B cell (primary cell): ENCODE data around the gene CHAF1A. TPM values are rescaled to one million over a fixed set of nuclear protein-coding genes. Genes with fewer than 3 reads are reported as not detected.

ENCODE experiments used
- ATAC-seq: fragments of 200-7000 bp; cut with Tn5 transposase; one replicate; pipeline ENCODE4 v1.10.0; 2021; ENCODE audit warnings: low read depth, mild to moderate bottlenecking, moderate number of reproducible peaks, moderate library complexity
- CTCF ChIA-PET: fragments of 350-600 bp; sonication (Branson Sonifier 250); formaldehyde crosslinking; loops from one replicate; lab custom pipeline; 2021; ENCODE audit warnings: antibody characterized with exemption, inconsistent platforms; lab: Charles Lee
- POLR2A ChIA-PET: fragments of 350-600 bp; sonication (Branson Sonifier 250); formaldehyde crosslinking; loops from one replicate; lab custom pipeline; 2021; ENCODE audit warnings: antibody characterized with exemption; lab: Charles Lee
- DNase-seq: peaks from one replicate; pipeline ENCODE4 v3.0.0; 2013
- H2AFZ ChIP-seq: 2 replicates; pipeline ENCODE4 v1.6.1; 2012; ENCODE audit warnings: mild to moderate bottlenecking, low read depth, low read length; ENCODE audit not compliant: insufficient read depth, poor library complexity, severe bottlenecking
- H3K27ac ChIP-seq, 2 donors: 1 replicate in 1 of 2; 2 replicates in 1 of 2; pipeline ENCODE4 v1.5.1; 2012 to 2013; ENCODE audit warnings: low read length in 2 of 2, mild to moderate bottlenecking in 2 of 2, moderate library complexity in 1 of 2
- H3K27me3 ChIP-seq, 4 experiments: fragments of 200-600 bp in 1 of 4; sonication (generic) in 1 of 4; replicated peaks in 1 of 4; 1 replicate in 2 of 4; 2 replicates in 2 of 4; pipeline versions ENCODE4 v1.6.1 to v1.7.0; 2013 to 2016; ENCODE audit warnings: low read length in 3 of 4, mild to moderate bottlenecking in 2 of 4, mixed read lengths in 1 of 4, moderate library complexity in 1 of 4; ENCODE audit not compliant: insufficient read depth in 4 of 4, control insufficient read depth in 3 of 4; ENCODE audit errors: control extremely low read depth in 1 of 4
- H3K36me3 ChIP-seq, 2 experiments: replicated peaks in 1 of 2; 1 replicate in 1 of 2; 2 replicates in 1 of 2; pipeline versions ENCODE4 v1.6.1 to v1.7.1; 2013; ENCODE audit warnings: low read length in 1 of 2; ENCODE audit not compliant: insufficient read depth in 2 of 2, control insufficient read depth in 1 of 2; ENCODE audit errors: control extremely low read depth in 1 of 2, extremely low read depth in 1 of 2
- H3K4me1 ChIP-seq, 2 donors: fragments of 200-600 bp in 1 of 2; sonication (generic) in 1 of 2; 1 replicate in 1 of 2; 2 replicates in 1 of 2; pipeline versions ENCODE4 v1.5.1 to v1.6.1; 2013 to 2017; ENCODE audit warnings: low read length in 2 of 2; ENCODE audit not compliant: control insufficient read depth in 2 of 2, insufficient read depth in 2 of 2
- H3K4me2 ChIP-seq: replicated peaks from 2 replicates; pipeline ENCODE3; 2012; ENCODE audit warnings: mild to moderate bottlenecking, low read depth, low read length; ENCODE audit not compliant: poor library complexity, severe bottlenecking
- H3K4me3 ChIP-seq, 5 experiments: fragments of 200-600 bp in 1 of 5; sonication (generic) in 1 of 5; 1 replicate in 3 of 5; 2 replicates in 2 of 5; pipeline versions ENCODE4 v1.5.1 to v1.7.0; 2011 to 2016; ENCODE audit warnings: low read length in 4 of 5, mild to moderate bottlenecking in 4 of 5, low read depth in 2 of 5, control low read depth in 1 of 5, moderate library complexity in 1 of 5; ENCODE audit not compliant: insufficient read depth in 1 of 5; ENCODE audit errors: control extremely low read depth in 1 of 5, extremely low read depth in 1 of 5
- H3K79me2 ChIP-seq: fragments of 200-600 bp; sonication (generic); one replicate; pipeline ENCODE4 v1.6.0; 2016; ENCODE audit warnings: low read length; ENCODE audit not compliant: control insufficient read depth, insufficient read depth
- H3K9ac ChIP-seq: fragments of 200-600 bp; sonication (generic); 2 replicates; pipeline ENCODE4 v1.6.1; 2017; ENCODE audit warnings: mild to moderate bottlenecking, low read length, moderate library complexity
- H3K9me3 ChIP-seq, 3 donors: one replicate each; pipeline versions ENCODE4 v1.6.1 to v1.7.1; 2013; ENCODE audit warnings: low read length in 2 of 3; ENCODE audit not compliant: control insufficient read depth in 2 of 3, insufficient read depth in 1 of 3; ENCODE audit errors: control extremely low read depth in 1 of 3
- H4K20me1 ChIP-seq: 2 replicates; pipeline ENCODE4 v1.6.0; 2012; ENCODE audit warnings: mild to moderate bottlenecking, low read length; ENCODE audit not compliant: insufficient read depth, control insufficient read depth, poor library complexity, severe bottlenecking
- H3K27ac Mint-ChIP-seq: one replicate; pipeline ENCODE4 v1.8.0; 2021; ENCODE audit warnings: mixed read lengths
- H3K27me3 Mint-ChIP-seq: one replicate; pipeline ENCODE4 v1.8.0; 2021; ENCODE audit warnings: mixed read lengths
- H3K4me1 Mint-ChIP-seq: one replicate; pipeline ENCODE4 v1.8.0; 2021; ENCODE audit warnings: mixed read lengths
- H3K4me3 Mint-ChIP-seq: one replicate; pipeline ENCODE4 v1.8.0; 2021; ENCODE audit warnings: mixed read lengths
- H3K9me3 Mint-ChIP-seq: one replicate; pipeline ENCODE4 v1.8.0; 2022; ENCODE audit warnings: mixed read lengths; ENCODE audit not compliant: insufficient read depth
- CTCF ChIP-seq: fragments of 200-600 bp; IDR thresholded peaks from one replicate; pipeline ENCODE4 v1.8.0; 2022; ENCODE audit warnings: antibody characterized with exemption, mild to moderate bottlenecking
- EZH2 ChIP-seq: IDR thresholded peaks from 2 replicates; pipeline ENCODE4 v1.6.1; 2012; ENCODE audit warnings: borderline replicate concordance, low read depth, mild to moderate bottlenecking, moderate library complexity, low read length; ENCODE audit not compliant: insufficient read depth, poor library complexity, severe bottlenecking
- WGBS: methylation state at CpG from one replicate; pipeline ENCODE4 v1.1.5; 2013; ENCODE audit warnings: missing lambda C conversion rate; ENCODE audit not compliant: insufficient coverage; 5-methylcytosine and 5-hydroxymethylcytosine counted together
- intact Hi-C: fragments of 100-400 bp; cut with micrococcal nuclease; formaldehyde crosslinking; loops from one replicate; pipeline ENCODE4 v1.10.0; 2022
- polyA plus RNA-seq: library from polyadenylated mRNA; depleted of rRNA; stranded (reverse); fragments of >200 nt; gene quantifications from 2 replicates; pipeline ENCODE4 v1.2.3, GENCODE V29; 2012
- total RNA-seq, 2 donors: library from RNA; stranded (reverse); fragments of 120-200 nt in 1 of 2; gene quantifications; 1 replicate in 1 of 2; 2 replicates in 1 of 2; pipeline versions ENCODE4 v1.2.3 to v1.2.4, GENCODE V29; 2013 to 2022

The CHAF1A gene
- total and polyA plus RNA-seq, 2 donors (not counting 1 experiment from before 2014, with no cell fraction given) = 15.1 to 19.7 TPM

GRCh38 chr19:4423416-4424126 is 21.1 kb downstream of the CHAF1A start:
- Mint-ChIP-seq H3K27ac (no peak overlapping the region), H3K4me1 (no peaks in the 10 kb centered on the region), H3K27me3 (no peaks in the 10 kb centered on the region), H3K4me3 (no peak overlapping the region), H3K9me3 (no peaks in the 10 kb centered on the region)
- TF ChIP-seq CTCF = no peak
- no peak for TF ChIP-seq EZH2
- no peaks in the 10 kb centered on the region for H3K9me3 ChIP-seq
- no peak overlapping the region for H3K4me3 ChIP-seq
- H2AFZ ChIP-seq = no peak overlapping the region
- H3K36me3 ChIP-seq = peaks cover 0 to 2% of the 10 kb centered on the region in 2 experiments
- no peak overlapping the region for H3K9ac ChIP-seq
- ChIA-PET POLR2A (no interaction called here), CTCF (interaction anchor here (1.5 to 1.6 kb wide), 2 partner anchors 102 to 156 kb away, joined by 3 to 4 read pairs; no protein-coding TSS in a partner anchor)
- no peaks in the 10 kb centered on the region for H3K4me1 ChIP-seq
- no peaks in the 10 kb centered on the region for H4K20me1 ChIP-seq
- intact Hi-C loops = no loop called here
- H3K4me2 ChIP-seq = no peak overlapping the region
- DNase-seq = no peak
- H3K27me3 ChIP-seq = no peaks in the 10 kb centered on the region
- no peaks in the 10 kb centered on the region for H3K79me2 ChIP-seq
- ATAC-seq = no peak
- no peak overlapping the region for H3K27ac ChIP-seq
- WGBS = 94% methylated on average over 15 of the region's 16 CpGs

- no peaks in the 10 kb centered on the region for H3K27me3 ChIP-seq
- no peak for DNase-seq
- Mint-ChIP-seq H3K27me3 (no peaks in the 10 kb centered on the region), H3K4me1 (peaks cover 7% of the 10 kb centered on the region), H3K27ac (no peak overlapping the region), H3K4me3 (no peak overlapping the region), H3K9me3 (no peaks in the 10 kb centered on the region)
- no peaks in the 10 kb centered on the region for H4K20me1 ChIP-seq
- no peak overlapping the region for H2AFZ ChIP-seq
- peaks cover 0 to 12% of the 10 kb centered on the region in 2 donors for H3K4me1 ChIP-seq
- no peaks in the 10 kb centered on the region for H3K9me3 ChIP-seq
- no peak for TF ChIP-seq CTCF
- no peak for TF ChIP-seq EZH2
- POLR2A ChIA-PET = no interaction called here
- H3K9ac ChIP-seq = no peak overlapping the region
- no peak for ATAC-seq
- no peaks in the 10 kb centered on the region for H3K79me2 ChIP-seq
- no peak overlapping the region for H3K4me2 ChIP-seq
- H3K36me3 ChIP-seq = peaks cover 0 to 2% of the 10 kb centered on the region in 2 experiments
- intact Hi-C loops = no loop called here
- H3K4me3 ChIP-seq = no peak overlapping the region
- CTCF ChIA-PET = no interaction called here
- no peak overlapping the region for H3K27ac ChIP-seq
- WGBS = 100% methylated on average over 3 of the region's 6 CpGs
Measured at GRCh38 chr19:4425537-4425936, 23.1 kb downstream of the CHAF1A start.
